Common myeloid progenitor, CD34-positive (primary cell): ENCODE measurements around the gene CLPSL2.

ENCODE experiments used
- CTCF ChIA-PET: fragments of 350-600 bp; sonication (Branson Sonifier 250); formaldehyde crosslinking; loops from one replicate; lab custom pipeline; 2021; ENCODE audit warnings: antibody characterized with exemption; lab: Charles Lee
- POLR2A ChIA-PET: fragments of 350-600 bp; sonication (Branson Sonifier 250); formaldehyde crosslinking; loops from one replicate; lab custom pipeline; 2021; ENCODE audit warnings: antibody characterized with exemption; lab: Charles Lee
- DNase-seq, 3 donors: peaks; one replicate each; pipeline versions ENCODE4 v3.0.0 to v3.0.0-alpha.2; 2013
- H3K27ac ChIP-seq, 2 experiments: 1 replicate in 1 of 2; 2 replicates in 1 of 2; pipeline ENCODE4 v1.7.0; 2013; ENCODE audit warnings: inconsistent platforms in 2 of 2, low read length in 2 of 2, mild to moderate bottlenecking in 2 of 2, low read depth in 1 of 2, moderate library complexity in 1 of 2; ENCODE audit not compliant: severe bottlenecking in 2 of 2, insufficient read depth in 1 of 2, poor library complexity in 1 of 2
- H3K27me3 ChIP-seq, 5 experiments: replicated peaks in 2 of 5; 1 replicate in 3 of 5; 2 replicates in 2 of 5; pipeline versions ENCODE4 v1.6.1 to v1.7.0; 2013; ENCODE audit warnings: low read length in 4 of 5, mild to moderate bottlenecking in 2 of 5, moderate library complexity in 2 of 5, inconsistent platforms in 1 of 5; ENCODE audit not compliant: insufficient read depth in 5 of 5, control insufficient read depth in 4 of 5
- H3K36me3 ChIP-seq, 4 experiments: 1 replicate in 2 of 4; 2 replicates in 2 of 4; pipeline versions ENCODE4 v1.6.1 to v1.7.0; 2013; ENCODE audit warnings: low read length in 3 of 4, control low read depth in 1 of 4, mild to moderate bottlenecking in 1 of 4; ENCODE audit not compliant: control insufficient read depth in 4 of 4, insufficient read depth in 4 of 4
- H3K4me1 ChIP-seq, 4 experiments: 1 replicate in 3 of 4; 2 replicates in 1 of 4; pipeline versions ENCODE4 v1.6.1 to v1.7.1; 2013; ENCODE audit warnings: low read length in 3 of 4, mild to moderate bottlenecking in 3 of 4, control low read depth in 1 of 4, inconsistent platforms in 1 of 4, moderate library complexity in 1 of 4; ENCODE audit not compliant: control insufficient read depth in 4 of 4, insufficient read depth in 4 of 4; ENCODE audit errors: control extremely low read depth in 1 of 4
- H3K4me3 ChIP-seq, 7 experiments: 1 replicate in 4 of 7; 2 replicates in 3 of 7; pipeline versions ENCODE4 v1.5.1 to v1.7.0; 2013; ENCODE audit warnings: mild to moderate bottlenecking in 7 of 7, low read length in 6 of 7, moderate library complexity in 6 of 7, inconsistent platforms in 2 of 7, low read depth in 2 of 7, control low read depth in 1 of 7; ENCODE audit not compliant: insufficient read depth in 4 of 7, control insufficient read depth in 1 of 7; ENCODE audit errors: extremely low read depth in 1 of 7
- H3K9me3 ChIP-seq, 5 experiments: 1 replicate in 4 of 5; 2 replicates in 1 of 5; pipeline versions ENCODE4 v1.6.1 to v1.7.1; 2013; ENCODE audit warnings: low read length in 4 of 5, mild to moderate bottlenecking in 2 of 5, inconsistent platforms in 1 of 5, low read depth in 1 of 5, moderate library complexity in 1 of 5; ENCODE audit not compliant: control insufficient read depth in 4 of 5, insufficient read depth in 2 of 5; ENCODE audit errors: control extremely low read depth in 1 of 5
- WGBS: methylation state at CpG from one replicate; pipeline ENCODE4 v1.1.5; 2013; ENCODE audit not compliant: insufficient coverage; 5-methylcytosine and 5-hydroxymethylcytosine counted together

Gene CLPSL2

DNA sequence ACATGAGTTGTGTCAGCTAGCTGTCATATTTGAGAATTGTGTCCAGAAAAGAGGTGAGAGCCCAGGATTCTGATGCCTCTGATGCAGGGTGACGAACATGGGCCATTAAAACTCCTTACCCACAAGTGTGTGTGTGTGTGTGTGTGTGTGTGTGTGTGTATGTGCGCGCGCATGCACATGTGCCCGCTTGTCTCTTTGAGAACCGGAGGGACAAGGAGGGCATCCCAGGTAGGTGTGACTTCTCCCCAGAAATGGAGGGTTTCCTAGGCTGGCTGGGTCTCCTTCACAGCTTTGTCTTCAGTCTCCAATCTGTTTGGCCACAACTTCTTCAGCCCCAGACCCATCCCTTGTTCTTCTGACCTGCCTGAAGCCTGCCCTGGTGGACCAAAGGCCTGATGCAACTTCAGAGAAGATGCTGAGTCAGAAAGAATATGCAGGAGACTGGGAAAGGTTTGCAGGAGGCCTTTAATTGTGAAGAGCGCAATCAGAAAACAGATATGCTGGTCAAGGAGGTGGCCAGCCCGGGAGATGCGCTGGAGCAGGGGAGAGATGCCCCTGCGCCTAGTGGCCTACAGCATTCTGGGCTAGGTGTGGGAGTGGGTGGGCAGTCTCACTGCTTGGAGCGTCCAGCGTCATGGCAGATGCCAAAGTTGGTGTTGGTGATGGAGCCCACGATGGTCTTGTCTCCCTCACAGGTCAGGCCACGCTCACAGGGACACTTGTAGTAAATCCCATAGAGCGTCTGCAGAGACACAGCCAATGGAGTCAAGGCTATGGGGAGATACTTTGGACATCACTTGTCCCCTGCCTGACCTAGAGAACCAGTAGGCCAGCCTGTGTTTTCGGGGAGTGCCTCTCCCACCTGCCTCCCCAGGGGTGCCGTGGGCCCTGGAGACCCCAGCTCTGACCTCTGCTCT is 18.4 kb downstream of the CLPSL2 start:
- Histone ChIP-seq H3K9me3 (no peaks in the 10 kb centered on the region), H3K27ac (no peak overlapping the region), H3K4me3 (no peak overlapping the region), H3K36me3 (no peaks in the 10 kb centered on the region), H3K27me3 (peaks cover 0 to 7% (median 3%) of the 10 kb centered on the region in 5 experiments), H3K4me1 (no peaks in the 10 kb centered on the region)
- WGBS, result 97% methylated on average over 10 of the region's 17 CpGs
- no peak for DNase-seq
- ChIA-PET POLR2A (no interaction called here), CTCF (no interaction called here)

DNA sequence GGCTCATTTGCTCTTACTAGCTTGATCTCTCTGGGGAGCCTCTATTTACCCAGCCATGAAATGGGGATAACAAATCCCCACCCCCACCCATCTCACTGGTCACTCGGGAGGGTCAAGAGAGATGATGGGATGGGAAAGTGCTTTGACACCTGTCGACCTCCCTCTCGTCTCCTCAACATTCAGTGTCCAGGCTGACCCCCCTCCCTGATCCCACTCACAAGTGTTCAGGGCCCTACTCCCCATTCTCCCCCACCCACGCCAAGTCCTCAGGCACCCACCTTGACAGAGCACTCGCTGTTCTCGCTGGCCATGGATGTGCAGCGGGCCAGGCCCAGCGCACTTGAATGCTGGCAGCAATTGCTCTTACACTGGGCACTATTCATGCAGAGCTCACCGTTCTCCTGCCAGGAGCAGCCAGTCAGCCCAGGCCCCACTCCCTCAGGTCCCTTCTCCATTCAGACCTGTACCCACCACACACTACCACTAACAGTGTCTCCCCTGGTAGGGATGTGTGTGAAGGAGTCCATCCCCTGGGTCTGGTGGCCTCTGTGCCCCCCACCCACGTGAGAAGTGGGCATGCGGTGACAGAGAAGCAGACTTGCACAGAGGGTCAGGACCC is 19.2 kb downstream of the CLPSL2 start:
- Histone ChIP-seq H3K9me3 (no peaks in the 10 kb centered on the region), H3K4me3 (no peak overlapping the region), H3K4me1 (no peaks in the 10 kb centered on the region), H3K27ac (no peak overlapping the region), H3K36me3 (no peaks in the 10 kb centered on the region), H3K27me3 (peaks cover 0 to 7% (median 0%) of the 10 kb centered on the region in 5 experiments)
- POLR2A ChIA-PET, result no interaction called here
- no peak for DNase-seq
- 97% methylated on average over 8 of the region's 11 CpGs for WGBS
- CTCF ChIA-PET, result no interaction called here

DNA sequence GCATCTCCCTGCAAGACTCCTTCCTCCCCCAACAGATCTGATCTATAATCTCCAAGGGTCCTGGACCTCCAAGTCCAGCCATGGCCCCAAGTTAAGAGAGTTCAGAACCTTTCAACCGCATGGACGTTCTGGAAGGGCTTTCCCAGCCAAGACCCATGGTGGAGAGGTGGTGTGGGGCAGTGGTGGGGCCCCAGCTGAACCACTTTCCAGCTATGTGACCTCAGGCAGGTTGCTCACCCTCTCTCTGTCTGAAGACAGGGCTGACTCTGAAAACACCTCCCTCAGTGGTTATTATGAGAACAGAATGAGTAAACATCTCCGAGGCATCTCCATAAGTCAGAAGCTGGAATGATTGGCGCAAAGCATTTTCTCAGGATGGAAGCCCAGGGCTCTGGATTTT is 19.8 kb downstream of the CLPSL2 start:
- Histone ChIP-seq H3K36me3 (no peaks in the 10 kb centered on the region), H3K4me3 (no peak overlapping the region), H3K27me3 (peaks cover 0 to 7% (median 0%) of the 10 kb centered on the region in 5 experiments), H3K4me1 (no peaks in the 10 kb centered on the region), H3K27ac (no peak overlapping the region), H3K9me3 (no peaks in the 10 kb centered on the region)
- ChIA-PET POLR2A (interaction anchor here (0.7 kb wide), 1 partner anchor 201 kb away, joined by 3 read pairs; no protein-coding TSS in a partner anchor), CTCF (no interaction called here)
- 94% methylated on average over 4 of the region's 4 CpGs for WGBS
- DNase-seq, result no peak

DNA sequence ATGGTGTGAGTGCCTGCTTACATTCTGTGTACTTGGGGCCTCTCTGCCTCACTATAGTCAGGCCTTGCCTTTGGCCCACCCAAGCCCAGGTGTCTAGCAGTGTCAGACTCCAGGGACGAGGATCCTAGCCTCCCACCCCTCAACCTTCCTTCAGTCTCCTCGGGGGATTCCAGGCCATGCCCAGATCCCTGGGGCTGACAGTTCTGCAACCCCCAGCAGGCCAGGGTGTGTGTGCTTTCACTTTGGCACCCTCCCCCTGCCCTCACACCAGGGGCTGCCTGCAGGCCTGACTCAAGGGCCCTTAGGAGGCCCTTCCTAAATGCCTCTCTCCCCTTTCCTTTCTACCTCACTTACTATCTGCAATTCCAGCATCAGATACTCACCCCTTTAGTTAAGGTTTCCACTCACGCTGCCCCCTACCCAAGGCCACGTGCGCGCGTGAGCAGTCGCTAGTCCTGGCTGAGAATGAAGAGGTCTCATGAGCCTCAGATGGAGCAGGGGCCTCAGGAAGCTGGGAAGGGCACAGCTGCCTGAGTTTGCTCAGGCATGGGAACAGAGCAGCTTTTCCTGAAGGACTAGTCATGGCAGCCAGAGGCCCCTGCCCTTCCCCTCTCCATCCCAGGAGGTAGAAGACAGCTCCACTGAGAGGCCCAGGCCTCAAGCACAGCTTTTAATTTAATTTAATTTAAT is 21.6 kb downstream of the CLPSL2 start:
- H3K27ac ChIP-seq, result no peak overlapping the region
- no peaks in the 10 kb centered on the region for H3K36me3 ChIP-seq
- DNase-seq, result no peak
- 97% methylated on average over 7 of the region's 8 CpGs for WGBS
- CTCF ChIA-PET, result no interaction called here
- H3K9me3 ChIP-seq, result no peaks in the 10 kb centered on the region
- no peak overlapping the region for H3K4me3 ChIP-seq
- peaks cover 0 to 7% (median 0%) of the 10 kb centered on the region in 5 experiments for H3K27me3 ChIP-seq
- POLR2A ChIA-PET, result interaction anchor here (1.0 kb wide), 1 partner anchor 10 kb away, joined by 3 read pairs; no protein-coding TSS in a partner anchor
- H3K4me1 ChIP-seq, result no peaks in the 10 kb centered on the region

DNA sequence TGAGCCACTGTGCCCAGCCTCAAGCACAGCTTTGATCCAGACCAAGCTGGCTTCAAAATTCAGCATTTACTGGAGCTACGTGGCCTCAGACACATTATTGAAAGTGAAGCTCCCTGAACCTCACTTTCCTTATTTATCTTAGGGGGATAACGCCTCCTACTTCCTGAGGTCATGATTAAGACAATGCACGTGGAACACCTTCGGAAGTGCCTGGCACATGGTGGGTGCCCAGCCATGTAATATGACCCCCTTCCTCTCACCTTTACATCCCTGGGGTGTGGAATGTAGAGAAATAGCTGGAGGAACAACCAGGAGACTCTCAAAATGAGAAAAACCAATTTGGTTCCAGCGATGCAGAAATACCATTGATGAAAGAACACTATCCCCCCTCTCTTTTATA is 22.3 kb downstream of the CLPSL2 start:
- ChIA-PET POLR2A (interaction anchor here (1.0 kb wide), 1 partner anchor 11 kb away, joined by 3 read pairs; no protein-coding TSS in a partner anchor), CTCF (interaction anchor here (1.0 kb wide), 1 partner anchor 156 kb away, joined by 3 read pairs; no protein-coding TSS in a partner anchor)
- Histone ChIP-seq H3K27me3 (peaks cover 0 to 2% (median 0%) of the 10 kb centered on the region in 5 experiments), H3K27ac (no peak overlapping the region), H3K36me3 (no peaks in the 10 kb centered on the region), H3K9me3 (no peaks in the 10 kb centered on the region), H3K4me3 (no peak overlapping the region), H3K4me1 (no peaks in the 10 kb centered on the region)
- WGBS, result 100% methylated on average over 3 of the region's 5 CpGs
- DNase-seq, result no peak

DNA sequence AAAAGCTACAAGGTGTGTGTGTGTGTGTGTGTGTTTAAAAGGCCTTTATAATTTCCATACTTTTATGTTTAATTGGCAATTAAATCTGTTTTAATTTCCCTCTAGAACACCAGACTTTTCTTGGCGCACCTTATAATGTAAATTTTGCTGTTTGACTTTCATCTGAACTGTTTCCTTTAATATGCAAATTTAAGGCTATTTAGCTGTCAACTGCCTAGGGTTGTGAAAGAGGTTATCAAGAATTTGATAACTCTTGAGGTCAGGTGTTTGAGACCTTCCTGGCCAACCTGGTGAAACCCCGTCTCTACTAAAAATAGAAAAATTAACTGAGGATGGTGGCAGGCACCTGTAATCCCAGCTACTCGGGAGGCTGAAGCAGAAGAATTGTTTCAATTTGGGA is 24.8 kb downstream of the CLPSL2 start:
- H3K9me3 ChIP-seq, result no peaks in the 10 kb centered on the region
- no peak overlapping the region for H3K27ac ChIP-seq
- ChIA-PET CTCF (no interaction called here), POLR2A (no interaction called here)
- no peak overlapping the region for H3K4me3 ChIP-seq
- peaks cover 0 to 8% (median 4%) of the 10 kb centered on the region in 4 experiments for H3K4me1 ChIP-seq
- DNase-seq, result no peak
- no peaks in the 10 kb centered on the region for H3K36me3 ChIP-seq
- peaks cover 0 to 6% (median 2%) of the 10 kb centered on the region in 5 experiments for H3K27me3 ChIP-seq
- WGBS, result 93% methylated on average over 2 of the region's 3 CpGs
